ENCODE measurements around the gene SEC62. TPM values are rescaled to one million over a fixed set of nuclear protein-coding genes. Genes with fewer than 3 reads are reported as not detected.

SEC62 gene
- total RNA-seq, 2 experiments from 2014 or later: 64.5 to 176 TPM

GRCh38 chr3:169971522-169971921 is 4.9 kb downstream of the SEC62 start:
- POLR2A ChIA-PET: interaction anchor here (1.0 to 10.1 kb wide), 4 partner anchors 32 to 130 kb away, joined by 3 to 559 read pairs (median 49); no protein-coding TSS in a partner anchor

DNA sequence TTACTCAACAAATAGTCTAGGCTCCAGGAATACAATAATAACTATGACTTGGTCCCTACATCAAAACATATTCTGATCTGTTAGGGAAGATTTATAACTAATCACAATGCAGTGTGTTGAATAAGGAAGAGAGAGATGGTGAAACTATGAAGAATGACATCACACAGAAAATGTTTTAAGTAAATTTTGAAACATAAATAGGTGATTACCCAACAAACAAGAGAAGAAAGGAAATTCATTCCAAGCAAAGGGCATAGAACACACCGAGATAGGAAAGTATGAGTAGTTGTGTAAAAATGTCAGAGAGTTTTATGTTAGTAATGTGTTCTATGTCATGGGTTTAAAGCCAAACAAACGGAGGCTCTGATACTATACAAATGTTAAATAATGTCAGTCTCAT is 13.4 kb downstream of the SEC62 start:
- Histone ChIP-seq H3K4me1 (ENCODE audit: insufficient read depth, low read length, poor library complexity, severe bottlenecking) (peaks cover 65% of the 10 kb centered on the region), H2AFZ (ENCODE audit: low read length) (no peak overlapping the region), H3K36me3 (ENCODE audit: insufficient read depth, low read length) (peaks cover 100% of the 10 kb centered on the region), H3K4me2 (ENCODE audit: low read length) (peak overlapping the region; percentile 53), H3K9me2 (ENCODE audit: insufficient read depth, low read length) (no peaks in the 10 kb centered on the region), H3K4me3 (ENCODE audit: low read depth, low read length, poor library complexity, severe bottlenecking) (no peak overlapping the region), H4K20me1 (ENCODE audit: insufficient read depth, low read length) (0 out of 2 replicates have a peak, but pooled peaks cover 4% of the 10 kb centered on the region), H3K79me2 (ENCODE audit: insufficient read depth, low read depth, low read length) (peaks cover 86% of the 10 kb centered on the region), H3K27ac (ENCODE audit: low read depth, low read length, poor library complexity, severe bottlenecking) (peak overlapping the region; percentile 78), H3K9me3 (ENCODE audit: low read length) (peaks cover 9% of the 10 kb centered on the region; the same call in 1 of the 2 replicates)
- ChIA-PET CTCF (ENCODE audit: unreplicated experiment) (no interaction called here), POLR2A (interaction anchor here (0.6 to 7.5 kb wide), 5 partner anchors 13 to 48 kb away, joined by 3 to 128 read pairs (median 4); partner anchors contain the start of gene SEC62)
- DNase-seq (ENCODE audit: low spot score): no peak
- intact Hi-C loops (cut with micrococcal nuclease; ENCODE audit: unreplicated experiment): no loop called here
- TF ChIP-seq EZH2phosphoT487 (IDR thresholded peaks at IDR 0.05; ENCODE audit: borderline replicate concordance, low read depth, low read length): no peak
- TF ChIP-seq, protein P1, sequence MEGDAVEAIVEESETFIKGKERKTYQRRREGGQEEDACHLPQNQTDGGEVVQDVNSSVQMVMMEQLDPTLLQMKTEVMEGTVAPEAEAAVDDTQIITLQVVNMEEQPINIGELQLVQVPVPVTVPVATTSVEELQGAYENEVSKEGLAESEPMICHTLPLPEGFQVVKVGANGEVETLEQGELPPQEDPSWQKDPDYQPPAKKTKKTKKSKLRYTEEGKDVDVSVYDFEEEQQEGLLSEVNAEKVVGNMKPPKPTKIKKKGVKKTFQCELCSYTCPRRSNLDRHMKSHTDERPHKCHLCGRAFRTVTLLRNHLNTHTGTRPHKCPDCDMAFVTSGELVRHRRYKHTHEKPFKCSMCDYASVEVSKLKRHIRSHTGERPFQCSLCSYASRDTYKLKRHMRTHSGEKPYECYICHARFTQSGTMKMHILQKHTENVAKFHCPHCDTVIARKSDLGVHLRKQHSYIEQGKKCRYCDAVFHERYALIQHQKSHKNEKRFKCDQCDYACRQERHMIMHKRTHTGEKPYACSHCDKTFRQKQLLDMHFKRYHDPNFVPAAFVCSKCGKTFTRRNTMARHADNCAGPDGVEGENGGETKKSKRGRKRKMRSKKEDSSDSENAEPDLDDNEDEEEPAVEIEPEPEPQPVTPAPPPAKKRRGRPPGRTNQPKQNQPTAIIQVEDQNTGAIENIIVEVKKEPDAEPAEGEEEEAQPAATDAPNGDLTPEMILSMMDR (conservative IDR thresholded peaks at IDR 0.05; ENCODE audit: low read length): no peak
- BruUV-seq (replicated peaks): no TSS peak

More at GRCh38 chr3:169971522-169971921, 4.9 kb downstream of the SEC62 start:
- no peak for TF ChIP-seq EZH2phosphoT487 (IDR thresholded peaks at IDR 0.05; ENCODE audit: borderline replicate concordance, low read depth, low read length)
- TF ChIP-seq, protein P1 (conservative IDR thresholded peaks at IDR 0.05; ENCODE audit: low read length): no peak
- Histone ChIP-seq H3K4me1 (ENCODE audit: insufficient read depth, low read length, poor library complexity, severe bottlenecking) (peaks cover 71% of the 10 kb centered on the region), H3K9me2 (ENCODE audit: insufficient read depth, low read length) (no peaks in the 10 kb centered on the region), H3K36me3 (ENCODE audit: insufficient read depth, low read length) (peaks cover 89% of the 10 kb centered on the region), H2AFZ (ENCODE audit: low read length) (no peak overlapping the region), H3K4me2 (ENCODE audit: low read length) (peak overlapping the region; percentile 90), H3K27ac (ENCODE audit: low read depth, low read length, poor library complexity, severe bottlenecking) (peak overlapping the region; percentile 88), H3K4me3 (ENCODE audit: low read depth, low read length, poor library complexity, severe bottlenecking) (peak overlapping the region; percentile 81), H3K79me2 (ENCODE audit: insufficient read depth, low read depth, low read length) (peaks cover 97% of the 10 kb centered on the region), H3K9me3 (ENCODE audit: low read length) (no peaks in the 10 kb centered on the region), H4K20me1 (ENCODE audit: insufficient read depth, low read length) (peaks cover 36% of the 10 kb centered on the region; the same call in 1 of the 2 replicates)
- DNase-seq (ENCODE audit: low spot score): no peak
- CTCF ChIA-PET (ENCODE audit: unreplicated experiment): no interaction called here
- intact Hi-C loops (cut with micrococcal nuclease; ENCODE audit: unreplicated experiment): no loop called here
- BruUV-seq (replicated peaks): no TSS peak

GRCh38 chr3:169984292-169984691 is 17.7 kb downstream of the SEC62 start:
- peaks cover 64% of the 10 kb centered on the region for H3K79me2 ChIP-seq (ENCODE audit: insufficient read depth, low read depth, low read length)
- H3K9me3 ChIP-seq (ENCODE audit: low read length): peaks cover 9% of the 10 kb centered on the region; the same call in 1 of the 2 replicates
- H3K36me3 ChIP-seq (ENCODE audit: insufficient read depth, low read length): peaks cover 100% of the 10 kb centered on the region
- CTCF ChIA-PET (ENCODE audit: unreplicated experiment): no interaction called here
- no peak overlapping the region for H3K4me3 ChIP-seq (ENCODE audit: low read depth, low read length, poor library complexity, severe bottlenecking)
- TF ChIP-seq, protein P1 (conservative IDR thresholded peaks at IDR 0.05; ENCODE audit: low read length): no peak
- no peak for TF ChIP-seq EZH2phosphoT487 (IDR thresholded peaks at IDR 0.05; ENCODE audit: borderline replicate concordance, low read depth, low read length)
- BruUV-seq (replicated peaks): TSS peak; percentile 4
- H3K27ac ChIP-seq (ENCODE audit: low read depth, low read length, poor library complexity, severe bottlenecking): no peak overlapping the region
- H3K9me2 ChIP-seq (ENCODE audit: insufficient read depth, low read length): no peaks in the 10 kb centered on the region
- DNase-seq (ENCODE audit: low spot score): no peak
- peaks cover 23% of the 10 kb centered on the region for H3K4me1 ChIP-seq (ENCODE audit: insufficient read depth, low read length, poor library complexity, severe bottlenecking)
- H3K4me2 ChIP-seq (ENCODE audit: low read length): no peak overlapping the region
- H4K20me1 ChIP-seq (ENCODE audit: insufficient read depth, low read length): no peaks in the 10 kb centered on the region
- intact Hi-C loops (cut with micrococcal nuclease; ENCODE audit: unreplicated experiment): no loop called here
- no peak overlapping the region for H2AFZ ChIP-seq (ENCODE audit: low read length)
- POLR2A ChIA-PET: interaction anchor here (0.6 to 2.1 kb wide), 5 partner anchors 10 to 884 kb away, joined by 3 to 10 read pairs (median 4); partner anchors contain the start of gene SEC62

Measured in OCI-LY7 (cell line).